NT2/D1 (cell line): Measurements from ENCODE around the gene TEX2.

Experiments used
- SUZ12 ChIP-seq: IDR thresholded peaks from 2 replicates; pipeline ENCODE4 v1.6.1; 2011; ENCODE audit not compliant: insufficient read length, insufficient read depth; ENCODE audit errors: extremely low read depth
- ZNF274 ChIP-seq: IDR thresholded peaks from 2 replicates; pipeline ENCODE4 v1.6.1; 2011; ENCODE audit warnings: mild to moderate bottlenecking, low read depth, low read length

DNA sequence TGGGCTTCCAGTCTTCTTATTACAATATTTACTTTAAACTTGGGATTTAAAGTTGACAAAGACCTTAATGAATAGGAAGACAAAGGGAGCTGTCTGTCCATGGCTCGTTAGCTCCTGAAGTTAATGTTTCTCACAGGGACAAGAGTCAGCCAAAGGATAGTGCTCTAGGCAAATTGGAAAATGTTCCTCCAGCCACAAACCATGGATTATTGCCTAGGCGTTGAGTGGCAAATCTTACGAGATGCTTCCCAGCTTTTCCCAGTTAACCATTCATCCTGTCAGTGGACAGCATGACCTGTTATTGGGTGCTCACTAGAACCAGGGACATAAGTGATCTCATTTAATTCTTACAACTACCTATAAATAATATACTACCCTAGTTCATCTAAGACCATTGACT, 3.6 kb downstream of the TEX2 start:
- TF ChIP-seq ZNF274 (no peak), SUZ12 (no peak)
